Activated CD4-positive, alpha-beta T cell treated with anti-CD3 and anti-CD28 coated beads for 1 hour (primary cell): ENCODE measurements around the gene SOX2.

ENCODE experiments used
- DNase-seq: peaks from one replicate; pipeline ENCODE4 v3.0.0-alpha.2; 2020

SOX2 gene

DNA sequence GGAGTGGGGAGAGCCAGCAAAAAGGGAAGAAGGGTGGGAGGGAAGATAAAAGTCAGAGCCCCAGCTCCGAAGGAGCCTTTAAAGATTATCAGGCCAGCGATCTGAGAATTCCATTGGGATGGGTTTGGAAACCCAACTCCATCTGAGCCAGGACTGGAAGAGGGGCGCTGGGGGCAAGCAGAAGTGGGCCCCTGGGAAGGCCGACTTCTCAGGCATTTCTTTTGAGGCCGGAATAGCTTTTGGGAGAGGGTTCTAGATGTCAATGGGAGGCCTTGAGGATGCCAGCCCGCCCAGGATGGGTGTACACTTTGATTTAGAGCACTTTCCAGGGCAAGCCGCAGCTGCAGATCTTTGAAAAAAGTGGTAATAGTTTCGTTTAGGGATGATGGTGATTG, 6.6 kb upstream of the SOX2 start:
- DNase-seq, result no peak

DNA sequence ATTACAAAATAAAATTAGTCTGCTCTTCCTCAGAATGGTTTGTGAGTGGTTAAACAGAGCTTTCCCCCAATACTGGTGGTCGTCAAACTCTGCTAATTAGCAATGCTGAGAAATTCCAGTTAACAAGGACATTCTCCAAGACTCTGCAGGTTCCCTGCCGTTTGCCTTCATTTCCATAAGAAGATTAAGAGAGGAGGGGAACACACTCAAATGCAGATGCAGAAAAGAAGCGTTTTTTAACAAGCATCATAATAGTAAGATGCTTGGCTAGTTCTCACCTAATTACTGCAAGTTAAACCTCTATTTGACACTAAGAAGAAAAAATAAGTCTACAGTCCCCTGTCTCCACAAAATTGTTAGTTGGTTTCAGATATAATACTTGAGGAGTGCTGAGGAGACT, 3.7 kb upstream of the SOX2 start:
- DNase-seq, result no peak

- no peak for DNase-seq
Observed at GRCh38 chr3:181709537-181710279, 2.0 kb upstream of the SOX2 start.

DNA sequence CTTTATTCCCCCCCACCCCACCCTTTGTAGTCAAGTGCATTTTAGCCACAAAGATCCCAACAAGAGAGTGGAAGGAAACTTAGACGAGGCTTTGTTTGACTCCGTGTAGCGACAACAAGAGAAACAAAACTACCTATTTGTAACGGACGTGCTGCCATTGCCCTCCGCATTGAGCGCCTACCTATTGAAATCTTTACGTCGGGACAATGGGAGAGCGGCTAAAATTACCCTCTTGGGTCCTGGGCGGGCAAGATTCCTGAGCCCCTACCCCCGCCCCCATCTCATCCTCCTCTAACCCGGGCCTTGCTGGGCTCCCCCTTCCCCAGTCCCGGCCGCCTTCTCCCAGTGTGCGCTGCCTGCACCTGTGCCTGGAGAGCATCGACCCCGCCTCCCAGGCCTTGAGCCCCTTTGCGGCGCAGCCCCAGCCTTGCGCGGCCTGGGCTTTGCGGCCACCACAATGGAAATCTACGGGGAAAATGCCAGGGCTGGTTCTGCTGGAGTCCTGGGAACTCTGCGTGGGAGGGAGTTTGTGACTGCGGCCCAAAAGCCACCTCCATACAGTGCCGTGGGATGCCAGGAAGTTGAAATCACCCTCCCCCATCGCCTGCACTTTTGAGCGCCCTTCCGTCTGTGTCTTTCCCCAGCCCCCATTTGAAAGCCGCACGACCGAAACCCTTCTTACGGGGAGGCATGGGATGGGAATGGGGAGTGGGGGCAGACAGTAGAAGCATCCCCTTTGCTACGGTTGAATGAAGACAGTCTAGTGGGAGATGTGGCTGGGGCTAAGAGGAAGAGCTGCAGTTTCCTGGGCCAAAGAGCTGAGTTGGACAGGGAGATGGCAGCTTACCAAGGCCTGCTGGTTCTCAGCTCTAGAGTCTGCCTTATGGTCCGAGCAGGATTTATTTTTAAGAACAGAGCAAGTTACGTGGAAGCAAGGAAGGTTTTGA, 1.1 kb upstream of the SOX2 start:
- no peak for DNase-seq

- no peak for DNase-seq
Observed at GRCh38 chr3:181712226-181712552, 464 bp downstream of the SOX2 start.

DNA sequence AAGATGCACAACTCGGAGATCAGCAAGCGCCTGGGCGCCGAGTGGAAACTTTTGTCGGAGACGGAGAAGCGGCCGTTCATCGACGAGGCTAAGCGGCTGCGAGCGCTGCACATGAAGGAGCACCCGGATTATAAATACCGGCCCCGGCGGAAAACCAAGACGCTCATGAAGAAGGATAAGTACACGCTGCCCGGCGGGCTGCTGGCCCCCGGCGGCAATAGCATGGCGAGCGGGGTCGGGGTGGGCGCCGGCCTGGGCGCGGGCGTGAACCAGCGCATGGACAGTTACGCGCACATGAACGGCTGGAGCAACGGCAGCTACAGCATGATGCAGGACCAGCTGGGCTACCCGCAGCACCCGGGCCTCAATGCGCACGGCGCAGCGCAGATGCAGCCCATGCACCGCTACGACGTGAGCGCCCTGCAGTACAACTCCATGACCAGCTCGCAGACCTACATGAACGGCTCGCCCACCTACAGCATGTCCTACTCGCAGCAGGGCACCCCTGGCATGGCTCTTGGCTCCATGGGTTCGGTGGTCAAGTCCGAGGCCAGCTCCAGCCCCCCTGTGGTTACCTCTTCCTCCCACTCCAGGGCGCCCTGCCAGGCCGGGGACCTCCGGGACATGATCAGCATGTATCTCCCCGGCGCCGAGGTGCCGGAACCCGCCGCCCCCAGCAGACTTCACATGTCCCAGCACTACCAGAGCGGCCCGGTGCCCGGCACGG, 991 bp downstream of the SOX2 start:
- no peak for DNase-seq

- DNase-seq, result no peak
Observed at GRCh38 chr3:181713280-181713647, 1.5 kb downstream of the SOX2 start.

GRCh38 chr3:181713676-181714612, 2.2 kb downstream of the SOX2 start:
- DNase-seq, result no peak

- no peak for DNase-seq
Observed at GRCh38 chr3:181715571-181716340, 4.0 kb downstream of the SOX2 start.

DNA sequence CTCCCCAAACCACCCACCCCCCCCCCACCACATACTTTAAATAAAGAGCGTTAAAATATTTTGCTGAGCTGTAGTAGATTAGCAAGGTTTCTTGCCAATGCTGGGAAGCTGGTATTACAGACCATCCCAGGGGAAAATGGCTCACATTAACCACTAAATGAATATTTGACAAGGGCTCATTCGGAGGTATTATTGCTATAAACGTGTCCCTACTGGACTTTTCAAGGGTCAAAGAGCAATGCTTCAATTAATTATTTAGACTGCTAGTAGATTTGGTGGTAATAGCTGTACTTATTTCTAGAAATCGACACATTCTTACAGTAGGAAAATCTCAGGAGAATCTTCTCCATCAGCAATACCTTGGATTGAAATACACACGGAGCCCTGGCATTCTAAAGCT, 5.2 kb downstream of the SOX2 start:
- no peak for DNase-seq

DNA sequence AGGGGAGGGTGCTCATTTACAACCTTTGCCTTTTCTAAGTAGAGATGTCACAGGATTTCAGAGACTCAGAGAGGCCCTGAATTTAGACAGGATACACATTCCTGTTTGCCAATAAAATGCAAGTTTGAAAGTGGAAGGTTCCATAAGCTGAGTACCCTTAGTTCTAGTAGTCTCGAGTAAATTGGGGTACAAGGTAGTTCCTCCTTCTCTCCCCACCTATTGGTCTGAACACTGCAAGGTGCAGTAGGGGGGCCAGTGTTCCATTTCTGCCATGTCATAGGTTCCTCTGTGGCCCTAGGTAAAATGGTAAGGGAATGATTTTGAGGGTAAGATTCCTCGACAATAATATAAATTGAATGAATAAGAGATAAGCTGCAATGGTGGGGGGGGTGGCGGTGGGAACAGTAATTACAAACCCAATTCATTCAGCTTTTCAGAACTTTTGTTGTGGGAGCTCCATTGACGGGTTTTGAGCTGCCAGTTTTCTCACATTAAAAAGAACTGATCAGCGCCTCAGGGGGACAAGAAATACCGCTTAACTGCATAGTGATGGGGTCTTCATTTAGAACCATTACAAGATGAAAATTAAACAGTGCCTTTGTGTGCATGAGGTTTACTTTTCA, 5.9 kb downstream of the SOX2 start:
- no peak for DNase-seq

DNA sequence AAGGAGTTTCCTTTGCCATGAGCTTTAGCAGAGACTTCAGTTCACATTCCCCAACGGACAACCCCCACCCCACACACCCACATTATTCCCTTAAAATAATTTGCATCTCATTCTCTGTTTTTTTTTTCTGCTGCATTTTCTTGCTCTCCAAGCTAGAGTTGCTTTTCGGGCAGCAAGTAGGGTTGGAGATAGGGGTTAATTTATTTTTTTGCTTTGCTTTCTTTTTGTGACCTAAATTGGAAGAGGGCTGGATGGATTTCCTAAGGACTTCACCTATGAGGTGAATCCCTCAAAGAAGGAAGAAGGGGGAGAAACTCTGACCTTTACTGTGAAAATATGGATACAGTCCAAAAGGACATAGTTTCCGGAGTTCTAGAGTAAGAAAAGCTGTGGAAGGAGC, 6.6 kb downstream of the SOX2 start:
- no peak for DNase-seq

GRCh38 chr3:181718987-181719911, 7.5 kb downstream of the SOX2 start:
- no peak for DNase-seq

GRCh38 chr3:181719991-181720680, 8.4 kb downstream of the SOX2 start:
- no peak for DNase-seq

GRCh38 chr3:181721046-181721875, 9.5 kb downstream of the SOX2 start:
- no peak for DNase-seq

GRCh38 chr3:181722156-181722555, 10.4 kb downstream of the SOX2 start:
- DNase-seq, result no peak

DNA sequence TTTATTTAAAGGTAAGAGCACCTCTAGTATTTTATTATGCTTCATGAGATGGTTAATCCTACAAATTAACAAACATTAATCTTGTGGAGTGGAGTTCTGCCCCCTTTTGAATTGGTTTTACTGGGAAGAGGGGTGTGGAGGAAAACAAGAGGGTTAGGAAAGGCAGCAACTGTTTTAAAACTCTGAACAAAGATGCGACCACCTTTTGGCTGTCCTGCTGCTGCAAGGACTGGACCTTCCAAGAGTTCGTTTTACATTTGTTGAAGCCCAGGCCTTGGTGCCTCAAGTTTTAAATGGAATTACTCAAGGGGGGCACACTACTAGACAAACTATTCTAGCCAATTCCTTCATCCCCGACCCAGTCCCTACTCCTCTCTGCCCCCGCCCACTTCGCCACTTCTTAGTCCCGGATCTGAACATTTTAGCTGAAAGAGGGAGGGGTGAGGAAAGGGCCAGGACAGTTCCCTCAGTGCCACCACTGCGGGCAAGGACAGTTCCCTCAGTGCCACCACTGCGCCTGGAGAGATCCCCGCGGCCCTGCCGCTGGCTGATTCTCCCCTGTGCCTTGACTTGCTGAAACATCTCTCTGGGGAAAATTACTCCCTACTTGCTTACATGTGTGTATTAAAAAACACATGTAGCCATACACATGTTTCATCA, 11.2 kb downstream of the SOX2 start:
- DNase-seq, result no peak

DNA sequence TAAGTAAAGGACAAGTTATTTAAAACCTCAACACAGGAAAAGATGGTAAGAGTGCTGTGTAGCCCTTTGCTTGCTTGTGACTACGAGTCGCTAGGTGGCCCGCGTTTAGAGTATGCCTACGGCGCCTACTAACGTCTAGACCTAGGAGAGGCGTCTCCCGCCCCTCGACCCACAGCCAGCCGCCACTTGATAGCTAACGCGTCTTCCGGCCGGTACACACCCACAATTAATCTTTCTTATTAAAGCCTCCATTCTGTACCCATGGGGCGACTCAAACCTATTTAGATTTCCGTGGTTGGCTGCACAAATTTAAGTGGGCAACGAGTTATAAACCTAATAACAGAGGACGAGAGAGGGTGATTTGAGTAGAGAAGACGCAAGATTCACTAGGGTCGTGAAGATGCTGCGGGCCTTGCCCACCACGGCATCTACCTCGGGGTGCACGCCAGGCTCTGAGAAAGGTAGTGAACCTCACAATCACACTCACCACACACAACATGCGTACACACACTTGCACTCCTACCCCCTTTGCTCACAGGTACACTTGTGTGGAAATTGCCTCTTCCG, 12.0 kb downstream of the SOX2 start:
- DNase-seq, result no peak
